Testis (tissue), 3 donors: ENCODE measurements around the gene LMO2. TPM values are rescaled to one million over a fixed set of nuclear protein-coding genes. Genes with fewer than 3 reads are reported as not detected.

Source experiments
- DNase-seq: peaks from one replicate; pipeline ENCODE4 v3.0.0-alpha.2; 2019
- H3K27ac ChIP-seq, 2 donors: fragments of 200-600 bp; sonication (generic); one replicate each; pipeline ENCODE4 v1.5.1; 2019
- H3K27me3 ChIP-seq: fragments of 200-600 bp; sonication (generic); one replicate; pipeline ENCODE4 v1.5.1; 2019
- H3K36me3 ChIP-seq: fragments of 200-600 bp; sonication (generic); one replicate; pipeline ENCODE4 v1.5.1; 2017; ENCODE audit warnings: low read depth; ENCODE audit errors: missing control alignments
- H3K4me1 ChIP-seq: fragments of 200-600 bp; sonication (generic); one replicate; pipeline ENCODE4 v1.5.1; 2019
- H3K4me3 ChIP-seq, 2 donors: fragments of 200-600 bp; sonication (generic); one replicate each; pipeline ENCODE4 v1.5.1; 2017 to 2019
- H3K9me3 ChIP-seq: fragments of 200-600 bp; sonication (generic); one replicate; pipeline ENCODE4 v1.5.1; 2017
- POLR2A ChIP-seq: fragments of 450-650 bp; IDR thresholded peaks from one replicate; pipeline ENCODE4 v1.6.1; 2017; ENCODE audit warnings: antibody characterized with exemption, mild to moderate bottlenecking, moderate library complexity
- WGBS, 2 donors: methylation state at CpG; one replicate each; pipeline ENCODE4 v1.1.5; 2018; 5-methylcytosine and 5-hydroxymethylcytosine counted together
- intact Hi-C: fragments of 100-400 bp; cut with DNase I; formaldehyde crosslinking; loops from one replicate; pipeline ENCODE4 v1.15.1; 2023; ENCODE audit warnings: low total_unique reads
- polyA plus RNA-seq: library from polyadenylated mRNA; stranded (reverse); fragments of 350-450 nt; fragmentation: Illumina TruSeq; extraction: RNeasy Lipid Tissue Mini Kit (QIAGEN cat#74804); gene quantifications from one replicate; pipeline ENCODE4 v1.2.3, GENCODE V29; 2014; ENCODE audit warnings: low read depth, low replicate concordance; ENCODE audit not compliant: insufficient read depth
- total RNA-seq, 2 donors: library from RNA; depleted of rRNA; stranded (reverse); fragments of >200 nt; gene quantifications; one replicate each; pipeline ENCODE4 v1.2.3, GENCODE V29; 2016
- TF ChIP-seq, protein P1 (sequence below), 3 experiments: fragments of 450-650 bp in 2 of 3; fragments of 200-600 bp in 1 of 3; sonication (generic) in 1 of 3; IDR thresholded peaks; one replicate each; pipeline ENCODE4 v1.5.1; 2016 to 2019; ENCODE audit warnings: antibody characterized with exemption in 3 of 3, mild to moderate bottlenecking in 2 of 3, moderate library complexity in 1 of 3

The LMO2 gene
- total and polyA plus RNA-seq, 3 donors from 2014 or later = 6.5 to 18.3 (median 8.1) TPM

GRCh38 chr11:33861941-33862589 lies 29.8 kb downstream of the LMO2 start:
- TF ChIP-seq, protein P1, sequence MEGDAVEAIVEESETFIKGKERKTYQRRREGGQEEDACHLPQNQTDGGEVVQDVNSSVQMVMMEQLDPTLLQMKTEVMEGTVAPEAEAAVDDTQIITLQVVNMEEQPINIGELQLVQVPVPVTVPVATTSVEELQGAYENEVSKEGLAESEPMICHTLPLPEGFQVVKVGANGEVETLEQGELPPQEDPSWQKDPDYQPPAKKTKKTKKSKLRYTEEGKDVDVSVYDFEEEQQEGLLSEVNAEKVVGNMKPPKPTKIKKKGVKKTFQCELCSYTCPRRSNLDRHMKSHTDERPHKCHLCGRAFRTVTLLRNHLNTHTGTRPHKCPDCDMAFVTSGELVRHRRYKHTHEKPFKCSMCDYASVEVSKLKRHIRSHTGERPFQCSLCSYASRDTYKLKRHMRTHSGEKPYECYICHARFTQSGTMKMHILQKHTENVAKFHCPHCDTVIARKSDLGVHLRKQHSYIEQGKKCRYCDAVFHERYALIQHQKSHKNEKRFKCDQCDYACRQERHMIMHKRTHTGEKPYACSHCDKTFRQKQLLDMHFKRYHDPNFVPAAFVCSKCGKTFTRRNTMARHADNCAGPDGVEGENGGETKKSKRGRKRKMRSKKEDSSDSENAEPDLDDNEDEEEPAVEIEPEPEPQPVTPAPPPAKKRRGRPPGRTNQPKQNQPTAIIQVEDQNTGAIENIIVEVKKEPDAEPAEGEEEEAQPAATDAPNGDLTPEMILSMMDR (IDR thresholded peaks at IDR 0.05) = no peak
- no peak for TF ChIP-seq POLR2A
- WGBS, 2 donors = 90% methylated on average over 6 of the region's 6 CpGs
- no peak overlapping the region for H3K4me3 ChIP-seq
- no peaks in the 10 kb centered on the region for H3K36me3 ChIP-seq
- intact Hi-C loops = no loop called here
- DNase-seq = no peak
- H3K27me3 ChIP-seq = no peaks in the 10 kb centered on the region
- H3K9me3 ChIP-seq = no peaks in the 10 kb centered on the region
- no peaks in the 10 kb centered on the region for H3K4me1 ChIP-seq
- no peak overlapping the region for H3K27ac ChIP-seq

GRCh38 chr11:33861386-33861785 lies 30.5 kb downstream of the LMO2 start:
- WGBS, 2 donors = 78 to 85% methylated on average over 6 of the region's 6 CpGs
- Histone ChIP-seq H3K4me3 (no peak overlapping the region), H3K27me3 (no peaks in the 10 kb centered on the region), H3K9me3 (no peaks in the 10 kb centered on the region), H3K27ac (no peak overlapping the region), H3K36me3 (no peaks in the 10 kb centered on the region), H3K4me1 (no peaks in the 10 kb centered on the region)
- DNase-seq = no peak
- TF ChIP-seq, protein P1 (IDR thresholded peaks at IDR 0.05) = no peak
- TF ChIP-seq POLR2A = no peak
- intact Hi-C loops = no loop called here

GRCh38 chr11:33860926-33861325 lies 30.9 kb downstream of the LMO2 start:
- H3K36me3 ChIP-seq = no peaks in the 10 kb centered on the region
- H3K4me3 ChIP-seq = no peak overlapping the region
- no peak for DNase-seq
- H3K27ac ChIP-seq = no peak overlapping the region
- no peak for TF ChIP-seq POLR2A
- TF ChIP-seq, protein P1 (IDR thresholded peaks at IDR 0.05) = no peak
- H3K9me3 ChIP-seq = no peaks in the 10 kb centered on the region
- no peaks in the 10 kb centered on the region for H3K27me3 ChIP-seq
- intact Hi-C loops = no loop called here
- H3K4me1 ChIP-seq = no peaks in the 10 kb centered on the region
- 85 to 87% methylated on average over 5 of the region's 5 CpGs for WGBS, 2 donors

DNA sequence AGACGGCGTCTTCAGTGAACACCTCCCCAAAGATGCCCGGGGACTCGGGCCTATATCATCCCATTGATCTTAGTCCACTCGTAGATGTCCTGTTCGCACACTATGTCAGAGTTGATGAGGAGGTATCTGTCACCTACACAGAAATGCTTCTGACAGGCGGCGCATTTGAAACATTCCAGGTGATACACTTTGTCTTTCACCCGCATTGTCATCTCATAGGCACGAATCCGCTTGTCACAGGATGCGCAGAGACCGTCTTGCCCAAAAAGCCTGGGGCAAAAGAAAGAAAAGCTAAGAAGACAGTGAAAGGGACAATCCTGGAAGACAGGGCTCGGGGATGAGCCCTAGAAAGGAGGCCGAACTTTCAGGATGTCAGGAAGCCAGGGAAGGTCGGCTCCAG lies 32.6 kb downstream of the LMO2 start:
- 91 to 93% methylated on average over 16 of the region's 16 CpGs for WGBS, 2 donors

More for the DNA sequence above, 32.6 kb downstream of the LMO2 start:
- Histone ChIP-seq H3K4me3 (no peak overlapping the region), H3K9me3 (no peaks in the 10 kb centered on the region), H3K27ac (no peak overlapping the region), H3K4me1 (no peaks in the 10 kb centered on the region), H3K36me3 (no peaks in the 10 kb centered on the region), H3K27me3 (no peaks in the 10 kb centered on the region)
- intact Hi-C loops = loop anchor here (5.0 kb wide), 1 partner anchor 113 kb away; no protein-coding TSS in a partner anchor
- DNase-seq = no peak
- no peak for TF ChIP-seq POLR2A
- TF ChIP-seq, protein P1 (IDR thresholded peaks at IDR 0.05) = no peak
